ENCODE results near the gene PNPLA7. TPM values are rescaled to one million over a fixed set of nuclear protein-coding genes. Genes with fewer than 3 reads are reported as not detected.

PNPLA7 gene
- total and polyA plus RNA-seq, 10 of the 15 experiments (the other 5 are each of a cell fraction or from before 2014, with no cell fraction given) = 0.04 to 0.85 (median 0.19) TPM; not detected in 1

- Histone ChIP-seq H3K27me3 (replicated peaks in 1 of 2; ENCODE audit: control insufficient read depth in 2 of 2, insufficient read depth in 2 of 2, low read length in 1 of 2) (no peaks in the 10 kb centered on the region), H3K4me3 (no peak overlapping the region), H3K4me2 (ENCODE audit: control insufficient read depth, insufficient read depth) (no peak overlapping the region), H3K4me1 (ENCODE audit: control insufficient read depth, insufficient read depth, low read length) (peaks cover 10% of the 10 kb centered on the region), H3K9me3 (replicated peaks; ENCODE audit: control insufficient read depth, insufficient read depth, low read length) (no peaks in the 10 kb centered on the region), H3K9ac (ENCODE audit: control insufficient read depth, insufficient read depth, low read length) (no peak overlapping the region), H3K79me2 (ENCODE audit: control insufficient read depth, insufficient read depth, low read length) (peaks cover 2% of the 10 kb centered on the region; the same call in 1 of the 2 replicates), H3K36me3 (ENCODE audit: control insufficient read depth in 2 of 2, insufficient read depth in 2 of 2, low read length in 1 of 2) (no peaks in the 10 kb centered on the region), H2AFZ (ENCODE audit: control insufficient read depth, low read depth, low read length) (no peak overlapping the region), H3K27ac (ENCODE audit: control insufficient read depth, insufficient read depth) (no peak overlapping the region), H4K20me1 (ENCODE audit: control insufficient read depth, insufficient read depth) (no peaks in the 10 kb centered on the region)
- intact Hi-C loops (cut with micrococcal nuclease; ENCODE audit: unreplicated experiment) (no loop called here), in situ Hi-C loops (cut with MboI) (no loop called here)
- BruUV-seq (replicated peaks) = no TSS peak
- RAD21 ChIA-PET (ENCODE audit: unreplicated experiment) = no interaction called here
- ATAC-seq (no peak), FAIRE-seq (no peak), DNase-seq (ENCODE audit: low read depth, low spot score) (no peak)
- no peak for TF ChIP-seq REST (IDR thresholded peaks at IDR 0.05; ENCODE audit: low read depth, low read length)
- no peak for TF ChIP-seq SUPT20H (IDR thresholded peaks at IDR 0.05; ENCODE audit: borderline replicate concordance, control insufficient read depth, low read depth, low read length)
- no peak for TF ChIP-seq PAX5 (IDR thresholded peaks at IDR 0.05; ENCODE audit: borderline replicate concordance, low read depth, low read length)
- no peak for TF ChIP-seq CHD2 (IDR thresholded peaks at IDR 0.05; ENCODE audit: borderline replicate concordance, low read depth, low read length)
- TF ChIP-seq FOXM1 (IDR thresholded peaks at IDR 0.05; ENCODE audit: low read depth, low read length) = no peak
- TF ChIP-seq POLR2AphosphoS2 (IDR thresholded peaks at IDR 0.05; ENCODE audit: low read depth, low read length) = no peak
- no peak for TF ChIP-seq HDGF (IDR thresholded peaks at IDR 0.05)
- TF ChIP-seq SIN3A (IDR thresholded peaks at IDR 0.05; ENCODE audit: low read depth, low read length) = no peak
- TF ChIP-seq POLR2AphosphoS5 (IDR thresholded peaks at IDR 0.05; ENCODE audit: low read length) = no peak
- no peak for TF ChIP-seq HDAC6 (IDR thresholded peaks at IDR 0.05; ENCODE audit: unreplicated experiment)
- TF ChIP-seq RELB (IDR thresholded peaks at IDR 0.05; ENCODE audit: low read depth) = no peak
- no peak for TF ChIP-seq USF1 (IDR thresholded peaks at IDR 0.05; ENCODE audit: borderline replicate concordance, extremely low read length, insufficient read depth, low read depth, low read length)
- TF ChIP-seq DPF2 (IDR thresholded peaks at IDR 0.05) = no peak
- TF ChIP-seq TCF3 (IDR thresholded peaks at IDR 0.05; ENCODE audit: borderline replicate concordance, insufficient read depth, low read depth, low read length) = no peak
- TF ChIP-seq TCF12 (IDR thresholded peaks at IDR 0.05; ENCODE audit: low read depth, low read length) = no peak
- no peak for TF ChIP-seq USF2 (IDR thresholded peaks at IDR 0.05; ENCODE audit: borderline replicate concordance, low read depth, low read length)
- CTCF ChIA-PET = no interaction called here
- POLR2A ChIA-PET = interaction anchor here (1.1 kb wide), 1 partner anchor 30 kb away, joined by 5 read pairs; the partner anchor contains the start of genes EXD3 and NOXA1
- WGBS (ENCODE audit: insufficient coverage, insufficient replicate concordance, low lambda C conversion rate, missing lambda C conversion rate) = 97% methylated on average over 41 of the region's 43 CpGs
- SMC1A ChIA-PET (ENCODE audit: uncharacterized antibody, unreplicated experiment) = no interaction called here
These were observed 97.2 kb downstream of the PNPLA7 start for GRCh38 chr9:137452761-137453642.

Measured in GM12878 (cell line).